HUDEP-2 (cell line): ENCODE measurements around the gene MEOX1.

Experiments used
- DNase-seq, 76 experiments: peaks; one replicate each; lab custom pipeline; 2025; ENCODE audit not compliant: unreplicated experiment in 76 of 76; lab: John Stamatoyannopoulos, UW

Gene MEOX1

DNA sequence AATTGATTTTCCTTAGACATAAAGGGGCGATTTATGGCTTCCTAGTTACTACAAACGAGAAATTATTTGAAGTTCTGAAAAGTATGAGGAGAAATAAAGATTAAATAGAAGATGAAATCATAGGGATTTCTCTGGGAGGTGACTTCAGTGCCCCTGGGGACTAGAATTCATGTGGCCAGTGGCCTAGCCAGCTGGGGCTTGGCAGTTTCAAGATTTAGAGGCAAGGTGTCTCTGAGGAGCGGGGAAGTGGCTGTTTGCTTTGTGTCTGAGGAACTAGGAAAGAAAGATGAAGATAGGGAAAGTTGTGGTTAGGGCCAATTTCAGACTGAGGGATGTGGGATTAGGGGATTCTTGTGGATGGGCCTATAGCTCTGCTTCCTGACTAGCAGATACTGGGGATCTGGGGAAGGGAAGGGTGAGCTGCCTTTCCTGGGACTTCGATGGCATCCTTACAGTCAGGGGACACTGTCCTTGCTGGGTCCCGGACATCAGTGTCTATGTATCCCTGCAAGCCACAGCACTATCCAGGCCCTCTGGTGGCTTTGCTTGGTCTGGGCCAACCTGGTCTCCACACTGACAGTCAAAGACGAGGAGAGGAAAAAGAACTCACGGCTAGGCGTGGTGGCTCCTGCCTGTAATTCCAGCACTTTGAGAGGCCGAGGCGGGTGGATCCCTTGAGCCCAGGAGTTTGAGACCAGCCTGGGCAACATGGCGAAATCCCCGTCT, 22.4 kb upstream of the MEOX1 start:
- DNase-seq = no peak

DNA sequence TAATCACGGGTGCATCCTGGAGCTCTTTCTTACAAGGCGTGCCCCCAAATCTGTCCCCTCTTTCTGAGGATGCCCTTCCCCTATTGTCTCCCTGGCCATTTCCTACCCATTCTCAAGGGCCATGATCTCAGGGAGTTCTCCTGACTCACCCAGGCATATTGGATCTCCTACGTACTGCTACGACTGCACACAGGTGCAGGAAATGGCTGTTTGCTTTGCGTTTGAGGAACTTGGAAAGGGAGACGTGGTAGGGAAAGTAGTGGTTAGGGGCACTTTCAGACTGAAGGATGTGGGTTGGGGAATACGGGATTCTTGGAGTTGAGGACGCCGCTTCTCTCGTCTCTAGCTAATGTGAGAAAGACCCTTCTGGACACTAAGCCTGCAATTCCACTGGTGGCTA, 18.7 kb upstream of the MEOX1 start:
- no peak for DNase-seq

DNA sequence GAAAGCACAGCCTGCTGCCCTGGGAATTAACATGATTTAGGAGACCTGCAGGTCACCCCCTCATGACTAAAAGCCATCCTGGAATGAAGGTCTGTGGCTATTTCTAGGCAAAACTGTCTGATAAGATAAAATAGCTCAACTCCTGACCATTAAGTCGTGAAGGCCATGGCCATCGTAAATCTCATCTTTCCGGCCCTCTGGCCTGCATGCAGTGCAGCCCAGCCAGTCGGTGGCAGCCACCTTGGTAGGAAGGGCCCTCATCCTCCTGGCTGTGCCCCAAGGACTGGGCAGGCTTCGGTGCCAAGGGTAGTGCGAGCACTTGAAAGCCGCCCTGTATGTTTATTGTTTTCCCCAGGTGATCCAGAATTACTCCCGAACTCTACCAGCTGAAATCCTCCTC, 18.2 kb upstream of the MEOX1 start:
- DNase-seq = no peak

DNA sequence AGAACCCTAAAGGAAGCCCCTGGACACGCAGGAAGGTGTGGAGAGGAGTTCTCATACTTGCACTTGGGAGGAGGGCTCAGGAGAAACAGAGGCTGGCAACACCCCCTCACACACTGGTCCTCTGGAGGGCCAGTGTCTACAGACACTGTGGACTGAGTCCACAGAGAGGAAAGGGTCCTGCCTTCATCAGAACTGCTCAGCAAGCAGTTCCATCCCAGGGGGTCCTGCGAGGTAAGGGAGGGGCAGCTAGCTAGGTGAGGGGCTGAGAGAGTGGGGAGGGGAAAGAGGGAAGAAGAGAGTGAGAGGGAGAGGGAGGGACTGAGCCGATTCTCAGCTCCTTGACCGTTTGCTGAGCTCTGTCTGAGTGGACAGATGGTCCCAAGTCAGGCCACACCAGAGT, 17.7 kb upstream of the MEOX1 start:
- DNase-seq = no peak

DNA sequence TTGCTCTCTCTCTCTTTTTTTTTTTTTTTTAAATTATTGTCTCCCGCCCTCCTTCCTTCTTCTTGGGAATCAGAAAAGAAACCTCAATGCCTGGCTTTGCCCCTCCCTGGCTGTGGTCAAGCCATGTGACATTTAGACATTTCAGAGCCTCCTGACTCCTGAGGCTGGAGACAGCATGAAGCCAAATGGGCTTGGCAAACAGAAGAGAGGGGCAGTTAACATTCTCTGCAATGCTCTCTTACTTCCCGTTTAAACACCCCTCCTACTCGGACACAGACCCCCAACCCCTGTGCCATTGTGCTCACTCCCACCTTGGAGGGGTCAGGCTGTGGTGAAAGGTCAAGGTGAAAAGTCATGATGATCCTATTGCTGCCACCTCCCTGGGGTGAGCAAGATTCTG, 14.7 kb upstream of the MEOX1 start:
- DNase-seq = no peak

DNA sequence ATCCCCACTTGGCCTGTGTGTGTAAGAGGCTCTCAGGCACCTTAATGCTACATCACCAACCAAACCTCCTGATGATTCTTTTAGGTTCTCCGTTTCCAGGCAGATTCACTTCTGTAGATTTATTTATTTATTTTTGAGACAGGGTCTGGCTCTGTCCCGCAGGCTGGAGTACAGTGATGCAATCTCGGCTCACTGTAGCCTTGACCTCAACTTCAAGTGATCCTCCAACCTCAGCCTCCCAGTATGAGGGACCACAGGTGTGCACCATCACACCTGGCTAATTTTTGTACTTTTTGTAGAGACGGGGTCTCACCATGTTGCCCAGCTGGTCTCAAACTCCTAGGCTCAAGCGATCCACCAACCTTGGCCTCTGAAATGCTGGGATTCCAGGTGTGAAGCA, 12.7 kb upstream of the MEOX1 start:
- no peak for DNase-seq

DNA sequence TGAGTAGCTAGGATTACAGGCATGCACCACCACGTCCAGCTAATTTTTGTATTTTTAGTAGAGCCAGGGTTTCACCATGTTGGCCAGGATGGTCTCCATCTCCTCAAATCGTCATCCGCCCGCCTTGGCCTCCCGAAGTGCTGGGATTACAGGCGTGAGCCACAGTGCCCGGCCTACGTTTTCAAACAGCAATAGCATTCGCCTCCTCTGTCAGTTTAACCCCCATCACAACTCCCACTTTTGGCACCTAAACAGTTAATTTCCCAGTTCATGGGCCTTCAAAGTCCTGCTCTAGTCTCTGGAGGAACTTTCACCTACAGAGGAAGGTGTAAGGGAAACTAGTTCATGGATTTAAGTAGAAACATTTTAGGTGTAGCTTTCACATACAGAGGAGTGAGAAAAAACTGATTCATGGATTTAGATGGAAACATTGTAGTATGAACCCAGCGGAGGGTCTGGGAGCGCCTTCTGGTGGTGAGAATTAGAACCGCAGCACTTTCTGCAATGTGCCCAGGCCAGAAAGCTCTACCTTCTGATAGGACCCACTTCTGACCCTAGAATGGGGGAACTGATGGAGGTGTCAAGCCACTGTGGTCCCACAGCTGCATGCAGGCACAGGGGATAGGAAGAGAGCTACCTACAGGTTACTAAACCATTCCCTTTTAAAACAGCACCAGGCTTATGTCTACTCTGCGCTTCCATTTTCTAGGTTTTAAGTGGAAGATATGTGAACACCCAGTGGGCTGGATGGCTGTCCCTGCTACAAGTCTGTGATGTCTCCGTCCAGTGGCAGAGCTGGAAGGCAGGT, 12.0 kb upstream of the MEOX1 start:
- peak in 43 of 76 experiments; percentile 2 to 65 (median 23) for DNase-seq

DNA sequence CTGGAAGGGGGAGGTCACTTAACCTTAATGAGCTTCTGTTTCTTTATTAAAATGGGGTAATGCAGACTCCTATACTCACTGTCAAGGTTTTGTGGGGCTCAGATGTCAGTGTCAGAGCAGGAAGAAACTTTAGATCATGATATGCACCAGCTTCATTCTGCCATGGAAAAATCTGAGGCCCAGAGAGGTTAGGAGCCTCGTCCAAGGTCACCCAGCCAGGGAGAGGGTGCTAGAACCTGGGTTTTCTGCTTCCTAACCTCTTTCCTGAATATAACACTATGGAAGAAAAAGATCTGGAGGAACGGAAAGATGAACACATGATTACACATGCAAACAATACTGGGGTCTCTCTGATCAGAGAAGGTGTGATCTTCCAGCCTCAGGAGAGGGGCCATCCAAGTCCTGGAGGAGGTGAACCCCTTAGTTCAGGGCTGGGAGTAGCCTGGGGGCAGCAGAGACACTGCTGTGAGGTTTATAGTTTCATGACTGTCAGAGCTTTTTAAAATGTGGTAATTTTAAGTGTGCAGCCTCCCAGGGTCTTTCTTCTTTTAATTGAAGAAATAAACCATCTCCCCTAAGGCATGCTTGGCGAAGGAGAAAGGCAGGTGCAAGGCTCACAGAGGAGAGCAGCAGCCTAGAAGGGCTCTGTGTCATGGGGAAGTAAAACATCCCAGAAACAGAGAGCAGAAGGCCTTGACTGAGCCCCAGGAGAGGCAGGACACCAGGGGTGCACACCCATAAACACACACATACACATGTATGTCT, 10.2 kb upstream of the MEOX1 start:
- no peak for DNase-seq

DNA sequence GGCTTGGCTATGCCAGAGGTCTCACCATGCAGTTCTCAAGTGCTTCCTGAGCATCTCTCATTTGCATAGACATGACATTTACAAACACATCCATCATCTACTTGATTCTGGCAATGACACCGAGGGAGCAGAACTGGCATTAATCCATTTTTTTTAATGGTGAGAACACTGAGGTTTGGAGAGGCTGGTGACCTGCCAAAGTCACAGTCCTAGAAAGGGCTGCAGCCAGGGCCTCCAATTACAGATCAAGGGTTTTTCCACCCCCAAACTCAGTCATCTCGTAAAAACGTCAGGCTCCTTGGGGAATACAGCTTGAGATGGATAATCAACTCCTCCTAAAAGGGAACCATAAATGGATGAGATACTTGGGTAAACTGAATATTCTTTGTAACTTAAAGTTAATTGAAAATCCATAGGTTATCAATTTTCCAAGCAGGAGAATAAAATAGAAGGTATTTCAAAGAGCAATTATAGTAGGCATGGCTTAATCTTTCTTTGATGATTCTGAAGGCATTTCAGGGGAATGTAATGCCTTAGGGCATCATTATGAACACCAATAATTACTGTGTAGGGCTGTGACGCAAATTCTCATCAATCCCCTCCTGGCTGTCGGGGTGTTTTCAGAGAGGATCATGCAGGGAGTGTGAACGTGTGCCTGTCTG, 9.4 kb upstream of the MEOX1 start:
- DNase-seq = no peak

DNA sequence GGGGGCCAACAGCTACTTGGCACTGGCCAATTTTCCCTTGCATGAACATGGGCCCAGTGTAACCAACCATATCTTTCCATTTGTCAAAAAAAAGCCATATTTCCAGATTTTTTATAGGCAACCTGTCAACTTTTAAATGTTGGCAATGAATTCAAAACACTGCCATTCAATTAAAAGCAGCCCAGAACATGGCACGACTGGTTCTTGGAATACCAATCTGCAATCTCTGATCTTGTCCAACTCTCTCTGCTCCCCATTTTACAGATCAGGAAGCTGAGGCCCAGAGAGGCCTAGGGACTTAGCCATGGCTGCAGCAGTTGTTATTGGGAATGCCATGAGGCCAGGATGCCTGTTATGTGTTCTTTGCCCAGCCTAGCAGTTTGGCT, 8.9 kb upstream of the MEOX1 start:
- DNase-seq = no peak

DNA sequence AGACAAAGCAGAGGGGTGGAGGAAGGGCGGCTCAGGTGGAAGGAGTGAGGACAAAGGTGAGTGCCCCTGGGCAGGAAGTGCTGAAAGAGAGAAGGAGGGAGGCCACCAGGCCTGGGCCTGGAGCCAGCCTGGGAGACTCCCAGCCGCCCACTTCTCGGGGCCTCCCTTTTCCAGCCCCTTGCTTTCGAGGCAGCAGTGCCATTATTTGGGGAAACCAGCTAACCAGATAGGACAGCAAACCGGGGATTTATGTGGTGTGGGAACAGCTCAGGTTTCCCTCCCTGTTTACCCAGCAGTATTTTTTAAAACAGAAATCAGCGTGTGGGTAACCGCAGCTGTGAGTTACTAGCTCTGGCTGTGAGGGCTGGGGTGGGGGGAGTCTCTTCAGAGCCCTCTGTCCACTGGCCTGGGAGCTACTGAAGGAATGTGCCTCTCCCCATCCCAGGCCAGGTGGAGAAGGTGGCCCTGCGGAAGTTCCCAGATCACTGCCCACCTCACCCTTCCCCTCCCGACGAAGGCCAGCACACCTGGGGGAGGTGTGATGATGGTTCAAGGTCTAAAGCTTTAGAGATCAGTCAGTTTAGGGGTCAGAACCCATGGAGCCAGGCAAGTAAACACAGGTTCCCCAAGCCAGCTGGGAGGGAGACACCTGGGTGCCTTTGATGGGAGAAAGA, 8.4 kb upstream of the MEOX1 start:
- no peak for DNase-seq

DNA sequence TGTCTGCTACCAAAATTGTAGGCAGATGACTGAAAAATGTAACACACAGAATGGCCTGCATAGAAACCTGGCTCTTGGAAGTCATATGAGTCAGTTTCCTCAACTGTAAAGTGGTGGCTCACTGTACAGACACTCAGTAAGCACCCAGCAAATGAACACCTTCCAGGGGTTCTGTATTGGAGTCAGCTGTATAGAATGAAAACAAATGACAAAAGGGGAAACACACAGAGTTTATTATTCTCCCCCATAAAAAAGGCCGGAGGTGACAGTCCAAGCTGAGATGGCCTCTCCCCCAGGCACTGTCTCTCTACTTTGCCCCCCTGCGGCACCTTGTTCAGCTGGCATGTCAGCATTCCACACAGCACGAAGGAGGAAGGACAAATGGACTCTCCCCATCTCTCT, 6.2 kb upstream of the MEOX1 start:
- no peak for DNase-seq

DNA sequence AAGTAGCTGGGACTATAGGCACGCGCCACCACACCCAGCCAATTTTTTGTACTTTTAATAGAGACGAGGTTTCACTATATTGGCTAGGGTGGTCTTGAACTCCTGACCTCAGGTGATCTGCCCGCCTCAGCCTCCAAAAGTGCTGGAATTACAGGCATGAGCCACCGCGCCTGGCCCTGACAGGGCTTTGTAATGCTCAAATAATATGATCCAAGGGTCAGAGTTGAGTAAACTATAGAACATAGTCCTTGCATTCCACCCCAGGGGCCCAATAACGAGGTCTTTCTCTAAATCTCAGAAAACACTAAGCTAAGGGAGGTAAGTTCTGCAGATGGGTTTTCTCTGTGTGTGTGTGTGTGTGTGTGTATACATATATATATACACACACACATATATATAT, 5.8 kb upstream of the MEOX1 start:
- DNase-seq = no peak

DNA sequence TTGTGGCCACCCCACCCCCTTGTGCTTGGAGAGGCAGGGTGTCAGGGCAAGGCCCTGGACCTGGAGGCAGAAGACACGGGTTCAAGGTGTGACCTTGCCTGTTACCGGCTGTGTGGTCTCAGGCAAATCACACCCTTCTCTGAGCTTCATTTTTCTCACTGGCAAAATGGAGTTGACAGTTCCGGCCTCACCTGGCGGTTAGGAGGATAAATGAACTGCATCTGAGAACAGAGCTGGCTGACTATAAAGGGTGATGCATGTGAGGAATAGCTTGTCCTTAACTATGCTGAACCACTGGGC, 4.2 kb upstream of the MEOX1 start:
- no peak for DNase-seq

DNA sequence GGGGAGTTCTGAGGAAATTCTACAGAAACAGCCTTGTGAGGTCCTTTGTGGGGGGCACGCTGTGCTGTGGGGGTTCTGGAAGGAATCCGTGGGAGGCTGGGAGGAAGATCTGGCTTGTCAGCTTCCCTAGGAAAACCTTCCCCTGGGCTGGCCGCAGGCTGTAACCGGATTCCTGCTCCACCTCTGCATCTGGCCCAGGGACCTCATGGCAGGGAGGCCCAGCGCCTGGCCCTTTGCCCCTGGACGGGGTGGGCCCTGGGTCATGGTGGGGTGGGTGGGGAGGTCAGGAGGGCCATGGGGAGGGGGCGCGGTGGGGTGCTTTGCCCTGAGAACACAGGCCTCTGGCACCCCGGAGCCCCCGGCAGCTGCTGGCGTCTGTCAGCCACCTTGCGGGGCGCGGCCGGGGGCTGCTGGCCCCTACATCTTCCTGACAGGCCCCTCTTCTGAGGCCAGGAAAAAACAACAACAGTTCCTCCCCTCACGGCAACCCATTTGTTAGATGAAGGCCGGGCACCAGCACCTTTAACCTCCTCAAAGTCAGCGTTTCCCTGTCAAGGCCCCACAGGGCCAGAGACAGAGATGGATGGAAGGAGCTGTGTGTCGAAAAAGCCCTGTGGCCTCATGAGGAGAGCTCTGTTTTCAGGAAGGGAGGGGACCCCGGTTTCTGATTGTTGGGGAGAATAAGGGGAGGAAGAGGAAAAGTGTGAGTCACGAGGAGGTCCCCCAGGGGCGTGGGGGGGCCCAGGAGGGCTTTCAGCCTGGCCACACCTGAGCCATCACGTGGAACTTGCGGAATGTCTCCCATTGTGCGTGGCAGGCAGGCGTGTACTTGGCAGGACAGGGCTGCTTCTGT, 3.6 kb upstream of the MEOX1 start:
- no peak for DNase-seq

DNA sequence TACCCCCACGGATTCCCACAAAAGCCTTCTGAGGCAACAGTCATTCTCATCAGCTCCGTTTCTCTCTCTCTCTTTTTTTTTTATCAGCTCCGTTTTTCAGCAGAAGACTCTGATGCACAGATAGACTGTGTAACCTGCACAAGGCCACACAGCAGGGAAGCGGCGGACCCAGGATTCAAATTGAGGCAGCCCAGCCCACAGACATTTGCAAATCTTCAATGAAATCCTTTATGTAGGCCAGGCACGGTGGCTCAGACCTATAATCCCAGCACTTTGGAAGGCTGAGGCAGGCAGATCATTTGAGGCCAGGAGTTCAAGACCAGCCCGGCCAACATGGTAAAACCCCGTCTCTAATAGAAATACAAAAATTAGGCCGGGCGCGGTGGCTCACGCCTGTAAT, 2.4 kb upstream of the MEOX1 start:
- DNase-seq = no peak

DNA sequence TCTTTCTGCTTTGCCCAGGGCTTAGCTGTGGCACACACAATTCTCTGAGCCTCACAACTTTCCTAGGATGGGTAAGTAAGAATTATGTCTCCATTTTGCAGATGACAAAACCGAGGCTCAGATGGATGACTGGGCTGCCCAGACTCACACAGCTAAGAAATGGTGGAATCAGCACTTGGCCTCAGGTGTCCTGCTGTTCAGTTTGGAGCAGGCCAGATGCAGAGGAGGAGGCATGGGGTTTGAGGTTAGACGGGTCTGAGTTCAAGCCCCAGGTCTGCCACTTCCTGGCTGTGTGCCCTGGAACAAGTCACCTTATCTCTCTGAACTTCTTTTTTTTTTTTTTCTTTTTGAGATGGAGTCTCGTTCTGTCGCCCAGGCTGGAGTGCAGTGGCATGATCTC, 1.7 kb upstream of the MEOX1 start:
- DNase-seq = no peak

DNA sequence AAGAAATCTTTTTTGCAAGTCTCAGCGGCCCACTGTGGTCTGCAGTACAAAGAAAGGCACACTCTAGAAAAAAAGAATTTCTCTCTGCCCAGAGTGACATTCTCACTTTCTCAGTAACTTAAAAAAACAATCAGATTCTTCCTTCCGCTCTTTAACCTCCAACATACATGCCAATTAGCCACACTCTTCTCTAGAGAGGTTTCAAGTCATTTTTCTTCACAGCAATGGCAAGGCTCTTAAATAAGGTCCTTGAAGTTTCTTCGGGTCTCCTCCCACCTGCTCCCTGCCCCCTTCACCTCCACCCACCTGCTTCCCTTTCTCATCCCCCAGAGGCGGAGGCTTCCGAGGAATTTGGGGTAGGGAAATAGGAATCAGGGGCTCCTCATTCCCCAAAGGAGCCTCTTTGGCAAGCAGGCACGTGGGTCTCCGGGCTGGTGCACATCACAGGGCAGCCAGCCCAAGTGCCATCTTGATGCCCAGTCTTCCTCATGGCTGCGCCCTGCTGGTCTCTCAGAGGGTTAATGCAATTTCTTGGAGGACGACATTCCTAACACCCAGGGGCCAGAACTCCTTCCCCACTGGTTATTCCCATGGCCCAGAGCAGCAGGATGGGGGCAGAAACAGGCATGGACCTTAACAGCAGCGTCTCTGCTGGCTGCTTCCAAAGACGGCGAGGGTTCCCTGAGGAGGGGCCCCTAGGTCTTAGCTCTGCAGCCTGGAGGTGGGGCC, 855 bp upstream of the MEOX1 start:
- no peak for DNase-seq

DNA sequence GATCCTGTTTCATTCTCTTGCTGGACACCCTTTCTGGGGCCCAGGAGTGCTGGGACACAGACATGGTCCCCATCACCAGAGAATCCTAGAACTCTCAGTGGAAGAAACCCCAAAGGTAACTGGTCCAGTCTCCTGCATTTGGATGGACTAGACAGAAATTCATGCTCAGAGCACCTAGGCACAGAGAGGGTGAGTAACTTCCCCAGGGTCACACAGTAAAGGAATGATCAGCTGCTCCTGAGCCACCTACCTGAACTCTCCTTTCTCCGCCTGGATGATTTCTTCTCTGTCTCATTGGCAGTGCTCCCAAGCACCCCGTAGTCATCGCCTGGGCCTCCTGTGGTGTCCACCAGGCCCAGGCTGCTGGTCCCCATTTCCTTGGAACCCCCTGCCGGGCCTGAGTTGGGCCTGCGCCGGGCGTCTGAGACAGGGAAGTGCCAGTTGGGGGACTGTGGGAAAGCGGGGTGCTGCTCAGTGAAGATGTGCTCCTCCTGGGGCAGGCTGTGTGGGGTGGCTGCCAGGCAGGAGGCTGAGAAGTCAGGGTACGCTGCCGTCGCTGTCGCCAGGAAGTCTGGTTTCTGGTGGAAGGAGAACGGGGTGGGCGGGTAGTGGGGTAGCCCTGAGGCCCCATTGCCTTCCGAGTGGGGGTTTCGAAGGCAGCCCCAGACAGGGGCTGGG, 767 bp downstream of the MEOX1 start:
- no peak for DNase-seq
